Left lung (tissue), 10 donors: ENCODE data around the gene SARS2. TPM values are rescaled to one million over a fixed set of nuclear protein-coding genes. Genes with fewer than 3 reads are reported as not detected.

Experiments
- ATAC-seq: fragments of 200-7000 bp; cut with Tn5 transposase; one replicate; pipeline ENCODE4 v1.9.1; 2020; ENCODE audit warnings: moderate library complexity
- DNase-seq, 4 donors: peaks; one replicate each; pipeline ENCODE4 v3.0.0-alpha.2; 2013 to 2020
- H3K27ac ChIP-seq, 2 donors: fragments of 200-600 bp; sonication (generic) in 1 of 2; one replicate each; pipeline versions ENCODE4 v1.5.0 to v1.8.0; 2020 to 2021
- H3K27me3 ChIP-seq, 2 donors: fragments of 200-600 bp; sonication (generic) in 1 of 2; one replicate each; pipeline versions ENCODE4 v1.5.0 to v1.8.0; 2020 to 2021
- H3K36me3 ChIP-seq, 2 donors: fragments of 200-600 bp; sonication (generic) in 1 of 2; one replicate each; pipeline versions ENCODE4 v1.5.0 to v1.8.0; 2020 to 2021
- H3K4me1 ChIP-seq, 2 donors: fragments of 200-600 bp; one replicate each; pipeline ENCODE4 v1.8.0; 2021
- H3K4me3 ChIP-seq, 2 donors: fragments of 200-600 bp; sonication (generic) in 1 of 2; one replicate each; pipeline versions ENCODE4 v1.5.0 to v1.8.0; 2020 to 2021; ENCODE audit warnings: mild to moderate bottlenecking in 1 of 2
- H3K9me3 ChIP-seq, 2 donors: fragments of 200-600 bp; sonication (generic) in 1 of 2; one replicate each; pipeline versions ENCODE4 v1.5.0 to v1.8.0; 2020 to 2021
- intact Hi-C, 2 donors: fragments of 100-400 bp; cut with DNase I; formaldehyde crosslinking; loops; one replicate each; pipeline versions ENCODE4 v1.11.2 to v1.14.2; 2022
- polyA plus RNA-seq, 6 donors: library from polyadenylated mRNA; unstranded; fragments of 120-200 nt; gene quantifications; one replicate each; pipeline ENCODE4 v1.2.1, GENCODE V29; 2013; ENCODE audit not compliant: insufficient read length in 6 of 6
- total RNA-seq, 2 donors: library from RNA; stranded (reverse); fragmentation: NEBNext Ultra II Directional; extraction: Animal tissue kit (Norgen Biotek cat#: 25700); gene quantifications; one replicate each; pipeline ENCODE4 v1.2.1, GENCODE V29; 2021
- TF ChIP-seq, protein P1 (sequence below), 2 donors: fragments of 200-600 bp; sonication (generic) in 1 of 2; IDR thresholded peaks; one replicate each; pipeline versions ENCODE4 v1.5.0 to v1.8.0; 2021; ENCODE audit warnings: antibody characterized with exemption in 2 of 2
- donor health status: DM: no; HTN: yes; CAD: no.
- donor health status: DM: no; HTN: no; CAD: no.

The SARS2 gene
- total and polyA plus RNA-seq, 8 donors, result 15.4 to 43.8 (median 34.6) TPM

DNA sequence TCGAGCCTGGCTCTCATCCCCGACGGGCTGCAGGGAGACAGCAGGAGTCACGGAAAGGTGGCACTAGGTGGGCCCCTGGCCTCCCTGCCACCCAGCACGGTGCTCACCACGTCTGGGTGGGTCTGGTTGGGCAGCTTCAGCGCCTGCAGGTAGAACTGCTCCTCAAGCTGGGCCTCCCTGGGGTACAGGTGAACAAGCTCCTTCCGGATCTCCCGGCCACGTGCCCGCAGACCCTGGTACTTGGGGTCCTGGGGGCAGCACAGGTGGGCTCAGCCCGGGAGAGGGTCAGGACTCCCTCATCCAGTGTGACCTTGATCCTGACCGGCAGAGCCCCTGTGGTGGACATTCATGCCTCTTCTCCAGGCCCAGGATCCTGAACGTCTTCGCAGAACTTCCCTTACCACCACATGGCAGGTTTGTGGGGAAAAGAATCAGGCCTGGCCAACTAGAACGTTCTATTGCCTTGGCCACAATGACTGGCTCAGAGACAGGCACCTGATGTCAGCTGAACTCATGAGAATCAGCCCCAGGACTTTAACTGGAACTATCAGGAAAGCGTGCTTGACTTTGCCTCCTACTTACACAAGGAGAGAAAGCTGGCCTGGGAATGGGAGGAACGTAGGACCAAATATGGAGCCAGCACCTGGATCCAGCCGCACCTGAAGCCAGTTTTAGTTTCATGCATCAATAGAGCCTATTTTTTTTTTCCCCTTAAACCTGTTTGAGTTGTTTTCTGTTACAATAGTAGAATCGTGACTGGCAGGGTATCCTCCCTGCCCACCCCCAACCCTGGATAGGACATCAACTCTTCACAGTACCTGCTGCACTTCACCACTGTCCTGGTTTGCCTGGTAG is 8.9 kb downstream of the SARS2 start:
- H3K9me3 ChIP-seq, result no peaks in the 10 kb centered on the region
- TF ChIP-seq, protein P1, sequence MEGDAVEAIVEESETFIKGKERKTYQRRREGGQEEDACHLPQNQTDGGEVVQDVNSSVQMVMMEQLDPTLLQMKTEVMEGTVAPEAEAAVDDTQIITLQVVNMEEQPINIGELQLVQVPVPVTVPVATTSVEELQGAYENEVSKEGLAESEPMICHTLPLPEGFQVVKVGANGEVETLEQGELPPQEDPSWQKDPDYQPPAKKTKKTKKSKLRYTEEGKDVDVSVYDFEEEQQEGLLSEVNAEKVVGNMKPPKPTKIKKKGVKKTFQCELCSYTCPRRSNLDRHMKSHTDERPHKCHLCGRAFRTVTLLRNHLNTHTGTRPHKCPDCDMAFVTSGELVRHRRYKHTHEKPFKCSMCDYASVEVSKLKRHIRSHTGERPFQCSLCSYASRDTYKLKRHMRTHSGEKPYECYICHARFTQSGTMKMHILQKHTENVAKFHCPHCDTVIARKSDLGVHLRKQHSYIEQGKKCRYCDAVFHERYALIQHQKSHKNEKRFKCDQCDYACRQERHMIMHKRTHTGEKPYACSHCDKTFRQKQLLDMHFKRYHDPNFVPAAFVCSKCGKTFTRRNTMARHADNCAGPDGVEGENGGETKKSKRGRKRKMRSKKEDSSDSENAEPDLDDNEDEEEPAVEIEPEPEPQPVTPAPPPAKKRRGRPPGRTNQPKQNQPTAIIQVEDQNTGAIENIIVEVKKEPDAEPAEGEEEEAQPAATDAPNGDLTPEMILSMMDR (IDR thresholded peaks at IDR 0.05), result no peak
- ATAC-seq (no peak), DNase-seq (no peak)
- H3K4me1 ChIP-seq, result no peaks in the 10 kb centered on the region
- H3K36me3 ChIP-seq, result peaks cover 0 to 46% of the 10 kb centered on the region in 2 donors
- intact Hi-C loops, result no loop called here
- no peaks in the 10 kb centered on the region for H3K27me3 ChIP-seq
- H3K27ac ChIP-seq, result no peak overlapping the region
- H3K4me3 ChIP-seq, result no peak overlapping the region

DNA sequence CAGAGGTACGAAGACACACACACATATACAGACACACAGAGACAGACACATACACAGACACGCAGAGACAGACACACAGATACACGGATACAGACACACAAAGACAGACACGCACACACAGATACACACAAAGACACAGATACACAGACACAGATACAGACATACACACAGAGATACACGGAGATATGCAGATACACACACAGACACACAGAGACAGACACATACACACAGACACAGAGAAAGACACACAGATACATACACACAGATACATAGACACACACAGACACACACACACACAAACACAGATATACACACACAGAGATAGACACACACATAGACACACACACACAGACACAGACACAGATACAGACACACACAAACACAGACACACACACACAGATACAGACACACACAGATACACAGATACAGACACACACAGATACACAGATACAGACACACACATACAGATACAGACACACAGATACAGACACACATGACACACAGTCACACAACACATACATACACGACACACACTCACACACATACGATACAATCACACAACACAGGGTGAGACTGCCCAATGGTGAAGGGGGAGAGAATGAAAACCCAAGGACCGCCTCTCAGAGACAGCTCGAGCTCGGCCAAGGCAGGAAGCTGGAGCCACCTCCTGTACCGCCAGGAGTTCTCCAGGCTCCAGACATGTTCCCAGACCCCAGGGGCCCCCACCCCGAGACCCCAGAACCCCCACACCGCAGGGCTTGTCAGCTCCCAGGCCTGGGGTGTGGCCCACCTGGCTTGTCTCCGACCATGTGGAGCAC is 9.8 kb downstream of the SARS2 start:
- H3K4me3 ChIP-seq, result no peak overlapping the region
- no peaks in the 10 kb centered on the region for H3K9me3 ChIP-seq
- H3K27me3 ChIP-seq, result no peaks in the 10 kb centered on the region
- H3K4me1 ChIP-seq, result no peaks in the 10 kb centered on the region
- TF ChIP-seq, protein P1 (IDR thresholded peaks at IDR 0.05), result no peak
- ATAC-seq, result no peak
- intact Hi-C loops, result no loop called here
- no peak overlapping the region for H3K27ac ChIP-seq
- peaks cover 0 to 42% of the 10 kb centered on the region in 2 donors for H3K36me3 ChIP-seq
- no peak for DNase-seq

DNA sequence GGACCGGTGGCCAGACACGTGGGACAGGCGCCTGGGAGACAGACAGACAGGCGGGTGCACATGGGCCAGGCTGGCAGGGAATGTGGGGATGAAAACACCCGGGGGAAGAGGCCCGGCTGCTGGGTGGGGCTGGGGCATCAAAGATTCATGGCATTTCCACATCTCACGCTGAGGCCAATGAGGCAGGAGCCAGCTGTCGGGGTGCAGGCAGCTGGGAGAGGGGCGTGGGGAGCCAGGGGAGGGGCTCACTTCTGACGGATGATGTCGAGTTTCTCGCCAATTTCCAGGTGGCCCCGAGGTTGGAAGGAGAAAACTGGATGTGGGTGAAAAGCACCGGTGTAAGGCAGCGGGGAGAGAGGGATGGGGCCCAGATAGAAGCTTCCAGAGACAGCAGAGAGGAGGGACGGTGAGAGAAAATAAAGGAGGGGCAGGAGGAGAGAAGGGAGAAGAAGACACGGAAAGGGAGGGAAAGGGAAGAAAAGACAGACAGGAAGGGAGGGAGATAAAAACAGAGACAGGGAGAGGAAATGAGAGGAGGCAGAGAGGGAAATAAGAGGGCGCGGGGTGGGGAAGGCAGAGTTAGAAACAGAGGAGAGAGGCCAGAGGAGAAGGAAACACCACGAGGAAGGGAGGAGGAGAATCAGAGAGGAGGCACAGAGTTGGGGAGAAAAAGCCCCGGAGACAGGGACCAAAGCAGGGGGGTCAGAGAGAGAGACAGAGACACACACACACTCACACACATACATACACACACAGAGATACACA is 10.5 kb downstream of the SARS2 start:
- Histone ChIP-seq H3K4me1 (no peaks in the 10 kb centered on the region), H3K36me3 (peaks cover 0 to 41% of the 10 kb centered on the region in 2 donors), H3K4me3 (no peak overlapping the region), H3K27me3 (no peaks in the 10 kb centered on the region), H3K27ac (no peak overlapping the region), H3K9me3 (no peaks in the 10 kb centered on the region)
- DNase-seq (no peak), ATAC-seq (no peak)
- TF ChIP-seq, protein P1 (IDR thresholded peaks at IDR 0.05), result no peak
- intact Hi-C loops, result no loop called here

DNA sequence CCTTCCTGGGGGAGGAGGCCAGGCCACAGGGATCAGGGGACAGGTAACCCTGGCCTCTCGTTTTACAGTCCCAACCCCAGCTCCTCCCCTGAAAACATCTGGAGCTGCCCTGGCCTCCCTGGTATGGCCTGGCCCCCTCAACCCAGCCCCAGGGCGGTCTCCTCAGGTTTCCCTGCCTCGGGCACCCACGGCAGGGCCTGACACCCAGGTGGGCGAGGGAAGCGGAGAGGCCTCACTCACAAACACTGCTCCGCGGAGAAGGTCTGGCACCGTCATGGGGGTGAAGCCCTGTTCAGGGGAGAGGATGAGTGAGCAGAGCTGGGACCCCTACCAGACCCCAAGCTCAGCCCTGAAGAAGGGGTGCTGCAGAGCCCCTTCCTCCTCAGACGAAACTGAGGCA is 12.0 kb downstream of the SARS2 start:
- intact Hi-C loops, result no loop called here
- no peak for ATAC-seq
- Histone ChIP-seq H3K36me3 (peaks cover 0 to 28% of the 10 kb centered on the region in 2 donors), H3K27me3 (no peaks in the 10 kb centered on the region), H3K4me1 (no peaks in the 10 kb centered on the region), H3K9me3 (no peaks in the 10 kb centered on the region), H3K27ac (no peak overlapping the region), H3K4me3 (no peak overlapping the region)
- DNase-seq, result no peak
- TF ChIP-seq, protein P1 (IDR thresholded peaks at IDR 0.05), result no peak
